Parathyroid adenoma (tissue), 2 donors: ENCODE data around the gene WDR62.
A peak's percentile ranks its signal among the peaks of the same experiment; 100 is the strongest.

Experiments
- H2AFZ ChIP-seq: fragments of 300-600 bp; sonication (generic); one replicate; pipeline ENCODE4 v1.7.0; 2017; ENCODE audit warnings: antibody characterized with exemption, mild to moderate bottlenecking
- H3K27ac ChIP-seq: fragments of 300-600 bp; sonication (generic); one replicate; pipeline ENCODE4 v1.7.0; 2017
- H3K27me3 ChIP-seq: fragments of 300-600 bp; sonication (generic); one replicate; pipeline ENCODE4 v1.7.0; 2017; ENCODE audit warnings: low read length; ENCODE audit not compliant: control insufficient read depth, insufficient read depth
- H3K36me3 ChIP-seq: fragments of 300-600 bp; sonication (generic); one replicate; pipeline ENCODE4 v1.7.0; 2017; ENCODE audit warnings: low read length; ENCODE audit not compliant: control insufficient read depth, insufficient read depth
- H3K4me1 ChIP-seq: fragments of 300-600 bp; sonication (generic); one replicate; pipeline ENCODE4 v1.7.0; 2017; ENCODE audit warnings: control low read depth
- H3K4me2 ChIP-seq: fragments of 300-600 bp; sonication (generic); one replicate; pipeline ENCODE4 v1.7.0; 2017; ENCODE audit warnings: low read length
- H3K4me3 ChIP-seq: fragments of 300-600 bp; sonication (generic); one replicate; pipeline ENCODE4 v1.7.0; 2017; ENCODE audit warnings: low read depth, low read length
- H3K79me2 ChIP-seq: fragments of 300-600 bp; sonication (generic); one replicate; pipeline ENCODE4 v1.7.0; 2017; ENCODE audit warnings: control low read depth
- H3K9ac ChIP-seq: fragments of 300-600 bp; sonication (generic); one replicate; pipeline ENCODE4 v1.7.0; 2017; ENCODE audit warnings: mild to moderate bottlenecking
- H3K9me3 ChIP-seq: fragments of 300-600 bp; sonication (generic); one replicate; pipeline ENCODE4 v1.7.0; 2017; ENCODE audit warnings: low read length; ENCODE audit not compliant: control insufficient read depth
- CTCF ChIP-seq: fragments of 300-600 bp; sonication (generic); IDR thresholded peaks from one replicate; pipeline ENCODE4 v1.7.0; 2017; ENCODE audit warnings: antibody characterized with exemption, mild to moderate bottlenecking
- donor health status: primary hyperparathyroidism.

WDR62 gene

GRCh38 chr19:36141039-36141927, 86.6 kb downstream of the WDR62 start:
- Histone ChIP-seq H3K27ac (peak overlapping the region; percentile 94), H3K9me3 (no peaks in the 10 kb centered on the region), H3K79me2 (peaks cover 9% of the 10 kb centered on the region), H3K36me3 (no peaks in the 10 kb centered on the region), H2AFZ (peak overlapping the region; percentile 92), H3K4me3 (peak overlapping the region; percentile 100), H3K4me2 (peak overlapping the region; percentile 96), H3K4me1 (peaks cover 8% of the 10 kb centered on the region), H3K9ac (peak overlapping the region; percentile 82), H3K27me3 (no peaks in the 10 kb centered on the region)
- no peak for TF ChIP-seq CTCF

DNA sequence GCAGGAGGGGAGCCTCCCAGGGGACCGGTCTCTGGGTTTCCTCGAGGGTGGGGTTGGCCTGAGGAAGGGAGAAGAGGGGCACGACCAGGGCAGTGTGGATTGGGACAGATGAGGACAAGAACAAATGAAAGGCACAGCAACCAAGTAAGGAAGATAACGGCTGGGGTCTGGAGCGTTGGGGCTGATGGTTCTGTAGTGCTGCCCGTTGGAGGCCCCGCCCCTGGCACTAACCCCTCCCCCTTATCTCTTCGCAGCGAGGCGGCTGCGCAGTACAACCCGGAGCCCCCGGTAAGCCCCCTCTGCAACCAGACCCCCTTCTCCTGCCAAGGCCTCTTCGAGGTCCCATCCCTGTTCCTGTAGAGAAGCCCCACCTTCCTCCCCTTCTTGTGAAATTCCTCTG, 87.3 kb downstream of the WDR62 start:
- no peak overlapping the region for H3K27ac ChIP-seq
- H3K9ac ChIP-seq, result no peak overlapping the region
- no peaks in the 10 kb centered on the region for H3K9me3 ChIP-seq
- H3K36me3 ChIP-seq, result no peaks in the 10 kb centered on the region
- no peak overlapping the region for H3K4me3 ChIP-seq
- no peaks in the 10 kb centered on the region for H3K27me3 ChIP-seq
- H2AFZ ChIP-seq, result no peak overlapping the region
- no peak for TF ChIP-seq CTCF
- H3K4me1 ChIP-seq, result peaks cover under 1% of the 10 kb centered on the region
- peaks cover 9% of the 10 kb centered on the region for H3K79me2 ChIP-seq
- no peak overlapping the region for H3K4me2 ChIP-seq

- H3K4me2 ChIP-seq, result no peak overlapping the region
- H3K27ac ChIP-seq, result no peak overlapping the region
- H3K9me3 ChIP-seq, result no peaks in the 10 kb centered on the region
- TF ChIP-seq CTCF, result no peak
- no peaks in the 10 kb centered on the region for H3K4me1 ChIP-seq
- H3K27me3 ChIP-seq, result no peaks in the 10 kb centered on the region
- no peak overlapping the region for H2AFZ ChIP-seq
- no peaks in the 10 kb centered on the region for H3K36me3 ChIP-seq
- H3K4me3 ChIP-seq, result no peak overlapping the region
- peaks cover 9% of the 10 kb centered on the region for H3K79me2 ChIP-seq
- no peak overlapping the region for H3K9ac ChIP-seq
Observed at GRCh38 chr19:36142496-36142895, 87.8 kb downstream of the WDR62 start.

DNA sequence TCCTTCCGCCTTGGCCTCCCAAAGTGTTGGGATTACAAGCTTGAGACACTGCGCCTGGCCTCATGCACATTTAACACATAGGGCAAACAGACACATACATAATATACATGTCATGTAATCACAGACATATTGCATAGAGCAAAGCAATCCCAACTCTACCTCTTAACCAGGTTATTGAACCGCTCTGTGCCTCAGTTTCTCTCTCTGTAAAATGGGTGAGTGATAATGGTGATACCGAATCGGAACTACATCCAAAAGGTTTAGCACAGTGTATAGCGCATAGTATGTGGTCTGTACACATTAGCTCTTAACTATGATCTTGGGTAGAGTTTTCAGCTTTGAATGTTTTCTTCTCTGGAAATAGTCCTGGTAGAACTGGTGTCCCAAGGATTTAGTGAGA, 89.9 kb downstream of the WDR62 start:
- H3K9ac ChIP-seq, result no peak overlapping the region
- no peak overlapping the region for H3K4me2 ChIP-seq
- no peaks in the 10 kb centered on the region for H3K36me3 ChIP-seq
- TF ChIP-seq CTCF, result no peak
- peaks cover 9% of the 10 kb centered on the region for H3K79me2 ChIP-seq
- no peaks in the 10 kb centered on the region for H3K9me3 ChIP-seq
- no peaks in the 10 kb centered on the region for H3K4me1 ChIP-seq
- H3K27ac ChIP-seq, result no peak overlapping the region
- H3K4me3 ChIP-seq, result no peak overlapping the region
- H3K27me3 ChIP-seq, result no peaks in the 10 kb centered on the region
- H2AFZ ChIP-seq, result no peak overlapping the region
